ENCODE data around the gene ZDHHC18.

The ZDHHC18 gene

GRCh38 chr1:26855636-26856035, 29.1 kb downstream of the ZDHHC18 start:
- no peak for DNase-seq (ENCODE audit: extremely low spot score)
- no peak for TF ChIP-seq CTCF (IDR thresholded peaks at IDR 0.05; ENCODE audit: control extremely low read depth, extremely low read depth, low read depth, missing control alignments)
- ChIA-PET CTCF (interaction anchor here (0.8 to 3.7 kb wide), 8 partner anchors 9 to 45 kb away, joined by 3 to 16 read pairs (median 3); no protein-coding TSS in a partner anchor), POLR2A (interaction anchor here (1.1 kb wide), 1 partner anchor 22 kb away, joined by 3 read pairs; no protein-coding TSS in a partner anchor)

DNA sequence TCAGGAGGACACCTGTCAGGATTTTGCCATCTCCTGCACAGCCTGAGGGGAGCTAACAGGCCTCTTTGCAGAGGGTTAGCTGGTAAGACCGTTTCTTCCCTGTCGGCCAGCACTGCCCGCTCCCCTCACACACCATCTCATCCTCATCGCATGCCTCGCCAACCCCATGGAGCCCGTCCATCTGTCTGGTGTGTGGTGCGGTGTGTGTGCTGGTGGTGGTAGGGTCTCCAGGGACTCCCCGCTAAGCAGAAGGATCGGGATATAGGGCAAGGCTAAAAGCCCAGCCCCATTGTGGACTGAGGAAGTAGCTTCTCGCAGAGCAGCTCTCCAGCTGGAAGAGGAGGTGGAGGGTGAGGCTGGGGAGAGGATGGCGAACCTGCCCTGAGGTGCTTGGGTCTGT, 29.7 kb downstream of the ZDHHC18 start:
- no peak for DNase-seq (ENCODE audit: extremely low spot score)
- no peak for TF ChIP-seq CTCF (IDR thresholded peaks at IDR 0.05; ENCODE audit: control extremely low read depth, extremely low read depth, low read depth, missing control alignments)
- POLR2A ChIA-PET, result no interaction called here
- CTCF ChIA-PET, result interaction anchor here (0.6 to 3.7 kb wide), 7 partner anchors 9 to 45 kb away, joined by 3 to 16 read pairs (median 3); no protein-coding TSS in a partner anchor

DNA sequence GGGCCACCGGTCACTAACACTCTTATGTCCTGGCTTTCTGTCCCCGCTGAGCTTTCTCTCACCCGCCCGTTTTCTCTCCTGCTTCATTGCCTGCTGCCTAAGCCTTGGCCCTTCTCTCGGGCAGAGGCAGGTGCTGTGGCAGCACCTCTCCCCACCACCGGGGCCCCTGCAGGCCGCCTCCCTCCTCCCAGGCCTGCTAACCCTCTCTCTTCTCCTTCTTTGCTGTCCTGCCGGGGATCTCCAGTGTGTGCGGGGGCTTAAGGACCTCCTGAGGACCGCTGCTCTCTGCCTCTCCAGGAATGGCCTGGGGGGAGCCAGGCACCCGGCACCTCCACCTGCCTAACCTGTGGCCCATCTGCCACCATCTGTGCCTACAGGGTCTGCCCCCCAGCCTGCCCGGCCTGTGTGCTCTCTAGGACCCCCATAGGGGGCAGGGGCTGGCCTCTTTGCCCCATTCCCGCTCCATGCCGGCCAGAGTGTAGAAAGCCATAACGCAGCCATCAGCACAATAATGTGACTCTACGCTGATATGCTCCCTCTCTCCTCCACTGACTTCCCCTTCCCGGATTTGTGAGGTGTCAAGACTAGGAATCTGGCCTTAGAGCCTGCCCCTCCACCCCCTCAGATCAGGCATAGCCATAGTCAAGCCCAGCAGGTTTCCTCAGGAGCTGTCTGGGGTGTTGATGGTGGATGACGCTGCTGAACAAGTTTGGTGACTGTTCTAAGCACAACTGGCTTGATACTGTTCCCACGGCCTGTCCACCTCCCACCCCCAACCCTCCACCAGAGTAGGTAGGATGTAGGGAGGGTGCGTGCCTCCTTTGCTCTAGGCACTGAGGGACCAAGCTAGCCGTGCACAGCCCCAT, 30.3 kb downstream of the ZDHHC18 start:
- CTCF ChIA-PET, result interaction anchor here (0.6 to 11.5 kb wide), 10 partner anchors 7 to 57 kb away, joined by 3 to 72 read pairs (median 6); partner anchors contain the start of gene GPN2
- TF ChIP-seq CTCF (IDR thresholded peaks at IDR 0.05; ENCODE audit: control extremely low read depth, extremely low read depth, low read depth, missing control alignments), result no peak
- DNase-seq (ENCODE audit: extremely low spot score), result no peak
- POLR2A ChIA-PET, result no interaction called here

GRCh38 chr1:26857473-26858060, 31.1 kb downstream of the ZDHHC18 start:
- POLR2A ChIA-PET, result no interaction called here
- CTCF ChIA-PET, result interaction anchor here (1.1 to 11.5 kb wide), 14 partner anchors 8 to 255 kb away, joined by 3 to 72 read pairs (median 6); partner anchors contain the start of gene GPN2
- no peak for DNase-seq (ENCODE audit: extremely low spot score)

DNA sequence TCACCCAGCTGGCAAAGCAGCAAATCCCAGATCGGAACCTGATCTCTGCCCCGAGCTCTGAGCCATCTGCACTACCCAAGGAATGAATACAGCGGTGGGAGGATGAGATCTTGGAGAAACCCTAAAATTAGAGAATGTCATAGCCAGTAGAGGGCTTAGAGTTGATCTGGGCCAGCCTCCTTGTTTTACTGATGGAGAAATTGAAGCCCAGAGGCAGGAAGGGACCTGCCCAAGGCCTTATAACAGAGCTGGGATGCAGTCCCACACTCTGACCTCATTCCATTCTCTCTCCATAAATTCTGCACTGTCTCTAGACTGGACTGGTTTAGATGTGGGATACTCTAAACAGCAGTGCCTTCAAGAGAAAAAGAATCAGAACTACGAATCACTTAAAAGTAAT, 31.7 kb downstream of the ZDHHC18 start:
- no peak for DNase-seq (ENCODE audit: extremely low spot score)
- TF ChIP-seq CTCF (IDR thresholded peaks at IDR 0.05; ENCODE audit: control extremely low read depth, extremely low read depth, low read depth, missing control alignments), result no peak
- POLR2A ChIA-PET, result interaction anchor here (0.6 kb wide), 1 partner anchor 34 kb away, joined by 3 read pairs; no protein-coding TSS in a partner anchor
- CTCF ChIA-PET, result interaction anchor here (1.1 to 11.5 kb wide), 15 partner anchors 8 to 256 kb away, joined by 3 to 72 read pairs (median 6); partner anchors contain the start of gene GPN2

More at GRCh38 chr1:26857473-26858060, 31.1 kb downstream of the ZDHHC18 start:
- no peak for TF ChIP-seq CTCF (IDR thresholded peaks at IDR 0.05; ENCODE audit: control extremely low read depth, extremely low read depth, low read depth, missing control alignments)

- ChIA-PET CTCF (interaction anchor here (1.1 to 11.5 kb wide), 12 partner anchors 8 to 257 kb away, joined by 4 to 72 read pairs (median 8); partner anchors contain the start of gene GPN2), POLR2A (interaction anchor here (1.2 kb wide), 1 partner anchor 9 kb away, joined by 8 read pairs; no protein-coding TSS in a partner anchor)
- no peak for TF ChIP-seq CTCF (IDR thresholded peaks at IDR 0.05; ENCODE audit: control extremely low read depth, extremely low read depth, low read depth, missing control alignments)
- no peak for DNase-seq (ENCODE audit: extremely low spot score)
Observed at GRCh38 chr1:26858891-26859640, 32.6 kb downstream of the ZDHHC18 start.
